ENCODE data around the gene ANKRD24.
"Not testable (repeated sequence)": the region's sequence is repeated elsewhere in the genome, so short reads cannot be mapped to it uniquely, and the experiment has no call there.

ANKRD24 gene

DNA sequence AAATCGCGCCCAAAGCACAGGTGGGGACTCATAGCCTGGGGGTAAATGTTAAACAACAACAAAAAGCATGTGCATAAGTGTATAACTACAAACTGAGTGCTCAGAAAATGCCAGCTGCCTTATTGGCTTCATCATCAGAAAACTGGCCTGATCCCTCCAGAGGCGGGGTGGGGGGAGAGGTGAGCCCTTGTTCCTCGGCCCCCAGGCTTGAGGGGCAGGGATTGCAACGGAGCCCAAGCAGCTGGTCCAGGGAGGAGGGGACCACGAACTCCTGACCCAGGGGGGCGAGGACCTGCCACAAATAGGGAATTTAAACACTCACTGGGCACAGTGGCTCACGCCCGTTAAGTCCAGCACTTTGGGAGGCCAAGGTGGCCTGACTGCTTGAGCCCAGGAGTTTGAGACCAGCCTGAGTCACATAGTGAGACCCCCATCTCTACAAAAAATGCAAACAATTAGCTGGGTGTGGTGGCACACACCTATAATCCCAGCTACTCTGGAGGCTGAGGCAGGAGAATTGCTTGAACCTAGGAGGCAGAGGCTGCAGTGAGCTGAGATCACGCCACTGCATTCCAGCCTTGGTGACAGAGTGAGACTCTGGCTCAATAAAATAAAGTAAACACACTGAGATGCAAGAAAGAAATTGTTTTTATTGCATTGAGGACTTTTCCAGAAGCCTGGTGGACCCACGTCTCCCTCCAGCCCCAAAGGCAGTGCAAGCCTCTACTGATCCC is 8.8 kb upstream of the ANKRD24 start:
- DNase-seq (ENCODE audit: low spot score) = no peak

DNA sequence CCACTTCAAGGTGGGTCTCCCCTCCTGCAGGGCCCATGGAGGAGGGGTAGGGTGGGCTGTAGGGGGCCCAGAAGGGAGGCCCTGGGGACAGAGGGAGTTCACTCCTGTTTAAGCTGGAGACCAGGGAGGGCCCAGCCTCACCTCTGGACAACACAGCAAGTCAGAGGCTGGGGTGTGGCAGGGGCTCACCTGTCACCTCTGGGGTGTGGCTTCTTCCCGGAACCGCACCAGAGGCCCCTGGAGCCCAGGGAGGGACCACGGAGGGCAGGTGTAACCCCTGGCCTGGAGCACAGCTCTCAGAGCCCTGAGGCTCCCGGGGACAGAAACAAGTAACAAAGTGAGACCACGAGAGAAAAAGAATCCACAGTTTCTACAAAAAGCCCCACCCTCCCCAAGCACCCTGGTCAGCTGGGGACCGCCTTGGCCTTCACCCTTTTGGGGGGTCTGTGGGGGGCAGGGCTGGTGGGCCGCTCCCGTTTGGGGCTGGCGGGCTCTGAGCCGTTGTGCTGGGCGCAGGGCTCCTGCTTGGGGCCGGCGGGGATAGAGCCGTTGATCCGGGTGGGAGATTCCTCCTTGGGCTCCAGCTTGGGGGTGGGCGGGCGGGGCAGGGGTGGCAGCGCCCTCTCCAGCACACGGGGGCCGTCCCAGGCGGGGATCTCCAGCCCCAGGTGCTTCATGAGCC is 8.1 kb upstream of the ANKRD24 start:
- no peak for DNase-seq (ENCODE audit: low spot score)

DNA sequence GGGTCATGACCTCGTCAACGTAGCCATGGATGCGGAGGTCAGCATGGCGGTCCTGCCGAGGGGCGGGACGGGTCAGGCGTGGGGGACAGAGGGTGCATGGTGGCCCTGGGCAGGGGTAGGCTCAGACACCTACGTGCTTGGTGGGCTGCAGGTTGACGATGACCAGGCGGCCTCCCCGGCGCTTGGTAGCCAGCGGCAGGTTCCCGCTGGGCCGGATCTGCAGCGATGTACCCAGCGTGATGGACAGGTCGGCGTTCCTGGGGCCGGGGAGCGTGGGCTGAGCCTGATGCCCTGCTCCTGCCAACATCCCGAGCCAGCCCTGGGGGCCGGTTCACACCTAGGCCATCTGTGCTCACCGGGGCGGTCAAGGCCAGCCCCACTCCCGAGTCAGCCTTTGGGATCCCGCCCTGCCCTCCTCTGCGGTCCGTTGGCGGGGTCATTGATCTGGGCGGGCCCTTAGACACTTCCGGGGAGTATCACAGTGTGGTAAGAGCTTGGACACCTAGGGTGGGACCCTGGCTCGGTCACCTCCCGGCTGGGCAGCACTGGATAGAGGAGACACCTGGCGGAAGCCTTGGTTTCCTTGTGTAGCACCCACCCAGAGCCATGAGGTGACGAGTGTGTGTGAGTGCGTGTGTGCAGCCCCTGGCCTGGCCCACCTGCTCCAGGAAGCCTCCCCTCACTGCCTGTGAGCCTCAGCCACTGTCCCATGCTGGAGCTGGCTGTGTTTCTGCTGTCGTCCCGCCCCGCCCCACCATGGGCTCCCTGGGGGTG is 7.4 kb upstream of the ANKRD24 start:
- no peak for DNase-seq (ENCODE audit: low spot score)

DNA sequence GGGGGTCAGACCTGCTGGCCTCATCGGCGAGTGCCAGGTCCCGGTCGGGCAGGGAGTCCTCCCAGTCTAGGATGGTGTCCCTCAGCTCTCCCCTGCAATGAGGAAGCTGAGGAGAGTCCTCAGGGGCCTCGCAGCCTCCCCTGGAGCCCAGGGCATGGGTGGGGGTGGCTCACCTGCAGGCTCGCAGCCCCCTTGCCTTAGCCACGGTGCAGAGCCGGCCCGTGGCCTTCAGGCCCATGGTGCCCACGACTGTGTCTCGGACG is 6.9 kb upstream of the ANKRD24 start:
- DNase-seq (ENCODE audit: low spot score) = no peak

DNA sequence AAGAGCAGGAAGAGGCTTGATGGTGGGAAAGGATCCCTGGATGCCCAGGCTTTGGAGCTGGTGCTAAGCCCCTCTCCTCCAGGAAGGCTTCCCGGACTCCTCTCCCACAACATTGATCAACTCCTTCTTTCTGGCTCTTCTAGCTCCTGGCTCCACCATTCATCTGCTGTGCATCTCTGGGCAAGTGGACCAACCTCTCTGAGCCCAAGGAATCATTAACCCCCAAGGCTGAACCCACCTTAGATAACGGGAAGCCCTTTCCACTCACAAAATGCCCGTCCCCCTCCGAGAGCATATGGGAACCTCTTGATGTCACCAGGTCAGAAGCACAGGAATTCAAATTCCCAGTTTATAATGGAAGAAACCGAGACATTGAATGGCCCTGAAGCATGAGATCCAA is 5.3 kb upstream of the ANKRD24 start:
- no peak for DNase-seq (ENCODE audit: low spot score)

DNA sequence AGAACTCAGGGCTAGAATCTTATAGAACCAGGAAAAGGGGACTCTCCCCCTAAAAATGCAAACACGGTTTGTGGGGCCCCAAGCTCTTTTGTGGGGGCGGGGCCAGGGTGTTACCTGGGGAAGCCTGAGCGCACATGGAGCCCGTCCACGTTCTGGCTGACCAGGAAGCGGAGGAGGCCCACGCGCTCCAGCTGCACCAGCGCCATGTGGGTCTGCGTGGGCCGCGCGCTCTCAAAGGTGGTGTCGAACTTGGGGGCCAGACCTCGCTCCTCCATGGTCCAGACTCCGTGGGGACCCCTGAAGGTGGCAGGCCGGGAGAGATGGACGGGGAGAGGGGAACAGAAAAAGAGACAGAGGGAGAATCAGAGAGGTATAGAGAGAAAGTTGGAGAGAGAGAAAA is 3.5 kb upstream of the ANKRD24 start:
- DNase-seq (ENCODE audit: low spot score) = no peak

DNA sequence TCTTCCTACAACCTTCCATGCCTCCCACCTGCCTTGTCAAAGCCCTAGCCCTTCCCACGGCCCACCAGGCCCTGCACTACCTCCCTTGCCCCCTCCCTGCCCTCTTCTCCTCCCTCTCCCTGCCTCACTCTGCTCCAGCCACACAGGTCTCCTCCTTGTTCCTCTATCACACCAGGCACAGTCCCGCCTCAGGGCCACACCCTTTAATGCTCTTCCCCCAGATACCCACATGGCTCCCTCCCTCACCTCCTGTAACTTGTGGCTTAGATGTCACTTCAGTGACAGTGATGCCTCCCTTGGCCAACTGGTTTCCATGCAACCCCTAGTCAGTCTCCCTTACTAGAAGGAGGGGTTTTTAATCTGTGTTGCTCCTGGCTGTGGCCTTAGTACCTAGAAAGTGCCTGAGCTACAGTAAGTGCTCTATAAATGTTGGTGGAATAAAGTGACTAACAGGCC is 1.4 kb upstream of the ANKRD24 start:
- DNase-seq (ENCODE audit: low spot score) = no peak

DNA sequence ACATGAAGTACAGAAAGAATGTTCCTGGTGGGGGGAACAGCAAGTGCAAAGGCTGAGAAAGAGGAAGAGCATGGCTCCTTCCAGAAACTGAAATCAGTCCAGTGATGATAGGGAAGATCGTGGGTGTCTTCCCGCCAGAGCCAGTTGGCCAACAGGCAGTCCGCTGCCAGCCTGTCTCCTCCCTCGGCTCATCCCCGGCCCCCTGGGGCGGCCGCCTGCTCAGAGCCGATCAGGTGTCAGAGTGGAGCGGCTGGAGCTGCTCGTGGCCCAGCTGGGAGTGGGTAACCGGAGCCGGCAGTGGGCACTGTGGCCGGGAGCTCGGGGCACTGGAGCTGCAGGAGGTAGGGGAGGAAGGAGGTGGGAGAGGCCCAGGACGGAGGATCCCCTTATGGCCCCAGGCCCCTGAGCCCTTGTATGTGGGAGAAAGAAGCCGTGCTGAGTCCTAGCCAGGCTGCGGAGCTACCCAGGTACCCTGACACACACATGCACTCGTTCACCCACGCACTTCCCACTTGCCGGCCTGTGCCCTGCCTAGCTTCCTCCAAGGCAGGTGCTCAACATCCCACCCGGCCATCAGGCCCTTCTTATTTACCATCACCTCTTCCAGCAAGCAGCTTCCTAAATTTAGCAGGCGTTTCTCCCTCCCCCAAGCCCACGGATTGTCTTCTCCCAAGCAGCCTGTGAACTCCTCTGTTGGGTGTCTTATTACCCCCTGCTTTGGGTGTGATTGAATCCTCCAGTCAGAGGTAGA is 1.7 kb downstream of the ANKRD24 start:
- no peak for DNase-seq (ENCODE audit: low spot score)

DNA sequence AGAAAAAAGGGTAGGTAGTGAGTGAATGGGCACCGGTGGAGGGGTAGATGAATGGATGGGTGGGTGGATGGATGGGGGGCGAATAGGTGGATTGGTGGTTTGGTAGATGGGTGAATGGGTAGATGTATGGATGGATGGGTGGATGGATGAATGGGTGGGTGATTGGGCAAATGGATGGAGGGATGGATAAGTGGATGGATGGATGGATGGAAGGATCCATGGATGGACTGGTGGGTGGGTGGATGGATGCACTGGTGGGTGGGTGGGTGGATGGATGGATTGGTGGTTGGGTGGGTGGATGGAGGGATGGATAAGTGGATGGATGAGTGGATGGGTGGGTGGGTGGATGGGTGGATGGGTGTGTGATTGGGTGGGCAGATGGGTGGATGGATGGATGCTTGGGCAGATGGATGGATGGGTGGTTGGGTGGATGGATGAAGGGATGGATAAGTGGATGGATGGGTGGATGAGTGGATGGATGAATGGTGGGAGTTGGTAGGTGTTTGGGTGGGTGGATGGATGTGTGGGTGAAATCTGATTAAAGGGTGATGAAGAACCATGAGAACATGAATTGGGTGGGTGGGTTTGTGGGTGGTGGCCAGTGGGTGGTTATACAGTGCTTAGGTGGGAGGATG is 2.3 kb downstream of the ANKRD24 start:
- no peak for DNase-seq (ENCODE audit: low spot score)

DNA sequence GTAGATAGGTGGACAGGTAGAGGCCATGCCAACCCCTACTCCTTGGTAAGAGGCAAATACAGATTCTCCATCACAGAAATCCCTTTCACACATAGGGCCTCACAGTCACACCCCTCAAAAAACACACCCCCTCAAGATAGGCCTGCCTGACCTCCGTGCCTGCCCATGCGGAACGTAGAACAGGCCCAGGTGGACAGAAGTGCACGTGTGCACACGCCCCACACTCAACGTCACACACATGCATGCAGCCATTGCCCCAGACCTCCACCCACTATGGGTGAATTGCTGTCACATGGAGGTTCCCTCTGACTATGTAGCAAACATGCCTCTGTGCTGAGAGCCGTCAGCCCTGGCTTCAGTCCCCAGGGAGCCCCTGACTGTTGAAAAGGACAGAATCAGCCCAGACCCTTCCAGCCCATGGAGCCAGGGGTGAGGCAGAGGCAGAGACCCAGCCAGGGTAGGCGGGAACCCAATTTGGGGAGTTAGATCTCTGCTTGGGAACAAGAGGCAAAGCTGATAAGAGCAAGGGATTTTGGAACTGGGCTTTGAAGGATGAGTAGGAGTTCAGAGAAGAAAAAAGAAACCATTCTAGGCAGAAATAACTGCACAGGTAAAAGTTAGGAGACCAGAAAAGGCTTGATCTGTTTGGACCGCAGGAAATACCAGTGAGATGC is 3.1 kb downstream of the ANKRD24 start:
- no peak for DNase-seq (ENCODE audit: low spot score)

DNA sequence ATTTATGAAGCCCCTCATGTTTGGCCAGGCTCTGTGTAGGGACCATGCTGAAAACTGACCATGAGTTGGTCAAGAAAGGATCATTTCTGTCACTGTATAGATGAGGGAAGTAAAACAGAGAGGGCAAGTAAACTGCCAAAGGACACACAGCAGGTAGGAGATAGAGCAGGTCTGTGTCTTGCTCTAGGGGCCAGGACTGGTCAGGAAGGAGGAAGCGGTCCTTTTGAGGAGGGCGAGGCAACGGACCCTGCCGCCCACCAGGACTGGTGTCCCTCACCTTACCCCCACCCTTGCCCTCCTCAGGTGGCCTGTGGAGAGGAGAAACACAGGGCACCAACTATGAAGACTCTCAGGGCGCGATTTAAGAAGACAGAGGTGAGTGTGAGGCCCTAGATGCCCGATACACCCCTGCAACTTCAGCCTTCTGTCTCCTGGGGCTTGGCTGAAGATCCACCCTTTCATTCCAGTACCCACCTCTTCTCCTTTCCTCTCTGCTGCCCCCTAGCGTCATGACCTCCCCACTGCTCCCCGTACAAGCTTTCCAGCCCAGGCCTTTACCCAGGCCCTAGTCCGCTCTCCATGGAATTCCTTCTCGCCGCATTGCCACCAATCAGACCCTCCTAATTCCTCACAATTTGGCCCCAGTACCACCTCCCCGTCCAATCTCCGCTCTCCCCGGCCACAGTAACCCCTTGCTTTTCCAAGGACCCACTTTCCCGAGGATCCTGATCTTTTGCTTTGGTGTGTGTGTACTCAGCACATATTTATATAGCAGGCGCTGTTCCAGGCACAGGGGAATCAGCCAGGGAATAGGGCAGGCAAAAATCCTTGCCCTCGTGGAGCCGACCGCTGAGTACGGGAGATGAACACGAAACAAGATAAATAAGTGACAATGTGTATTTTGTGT is 3.9 kb downstream of the ANKRD24 start:
- DNase-seq (ENCODE audit: low spot score) = peak; percentile 90

DNA sequence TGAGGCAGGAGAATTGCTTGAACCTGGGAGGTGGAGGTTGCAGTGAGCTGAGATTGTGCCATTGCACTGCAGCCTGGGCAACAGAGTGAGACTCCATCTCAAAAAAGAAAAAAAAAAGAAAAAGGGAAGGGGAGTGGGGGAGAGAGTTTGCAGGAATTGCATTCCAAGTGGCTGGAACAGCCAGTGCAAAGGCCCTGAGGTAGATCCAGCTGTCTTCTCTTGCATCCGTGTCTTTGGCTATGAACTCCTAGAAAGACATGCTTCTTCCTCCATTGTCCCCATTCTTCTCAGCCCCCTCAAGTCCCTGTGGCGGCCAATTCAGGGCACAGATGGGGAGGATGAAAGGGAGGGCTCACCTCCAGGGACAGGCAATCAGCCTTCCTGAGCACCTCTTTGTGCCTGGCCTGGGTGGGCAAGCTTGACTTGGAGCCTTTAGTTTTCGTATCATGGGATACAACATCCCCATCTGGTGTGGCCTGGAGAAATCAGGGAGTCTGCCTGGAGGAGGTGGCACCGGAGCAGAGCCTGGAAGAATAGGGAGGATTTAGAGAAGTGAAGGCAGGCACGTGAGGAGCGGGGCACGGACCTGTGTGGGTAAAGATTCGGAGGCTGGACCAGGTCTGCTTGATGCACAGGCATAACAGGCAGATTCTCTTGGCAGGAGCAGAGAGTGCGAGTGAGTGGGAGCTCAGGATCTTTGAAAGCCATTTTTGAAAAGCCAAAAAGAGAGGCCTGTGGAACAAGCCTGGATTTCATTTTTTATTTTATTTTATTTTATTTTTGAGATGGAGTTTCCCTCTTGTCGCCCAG is 5.0 kb downstream of the ANKRD24 start:
- no peak for DNase-seq (ENCODE audit: low spot score)

DNA sequence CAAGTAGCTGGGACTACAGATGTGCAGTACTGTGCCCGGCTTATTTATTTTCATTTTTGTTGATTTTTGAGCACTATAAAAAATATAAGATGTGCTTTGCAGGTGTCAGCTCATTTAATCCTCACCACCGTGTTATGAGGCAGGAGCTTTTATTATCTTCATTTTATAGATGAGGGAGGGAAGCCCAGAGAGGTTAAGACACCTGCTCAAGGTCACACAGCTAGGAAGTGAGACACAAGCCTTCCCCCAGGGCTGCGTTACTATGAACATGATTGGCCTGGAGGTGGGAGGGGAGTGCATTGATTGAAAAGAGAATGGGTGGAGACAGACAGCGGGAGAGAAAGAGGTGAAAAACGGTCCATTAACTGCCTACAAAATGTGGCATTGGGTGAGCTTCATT is 7.2 kb downstream of the ANKRD24 start:
- DNase-seq (ENCODE audit: low spot score) = no peak

DNA sequence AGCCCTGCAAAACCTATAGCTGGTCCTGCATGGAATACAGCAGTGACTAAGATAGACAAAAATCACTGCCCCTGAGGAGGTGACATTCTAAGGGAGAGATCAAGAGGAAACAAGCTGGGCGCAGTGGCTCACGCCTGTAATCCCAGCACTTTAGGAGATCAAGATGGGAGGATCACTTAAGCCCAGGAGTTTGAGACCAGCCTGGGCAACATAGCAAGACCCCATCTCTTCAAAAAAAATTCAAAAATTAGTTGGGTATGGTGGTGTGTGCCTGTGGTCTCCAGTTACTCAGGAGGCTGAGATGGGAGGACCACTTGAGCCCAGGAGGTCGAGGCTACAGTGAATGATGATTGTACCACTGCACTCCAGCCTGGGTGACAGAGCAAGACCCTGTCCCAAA is 10.0 kb downstream of the ANKRD24 start:
- DNase-seq (ENCODE audit: low spot score) = not testable (repeated sequence)

DNA sequence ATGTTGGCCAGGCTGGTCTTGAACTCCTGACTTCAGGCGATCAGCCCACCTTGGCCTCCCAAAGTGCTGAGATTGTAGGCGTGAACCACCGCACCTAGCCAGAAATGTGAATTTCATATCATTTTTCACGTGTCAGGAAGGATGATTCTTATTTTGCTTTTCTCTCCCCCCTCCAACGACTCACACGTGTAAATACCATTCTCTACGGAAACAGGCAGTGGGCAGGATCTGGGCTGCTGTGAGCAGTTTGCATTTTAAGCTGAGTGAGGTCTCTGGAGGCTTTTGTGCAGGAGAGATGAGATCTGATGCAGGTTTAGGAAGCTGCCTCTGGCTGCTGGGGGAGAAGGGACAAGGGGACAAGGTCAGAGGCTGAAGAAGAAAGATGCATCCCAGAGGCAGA is 11.9 kb downstream of the ANKRD24 start:
- no peak for DNase-seq (ENCODE audit: low spot score)

DNA sequence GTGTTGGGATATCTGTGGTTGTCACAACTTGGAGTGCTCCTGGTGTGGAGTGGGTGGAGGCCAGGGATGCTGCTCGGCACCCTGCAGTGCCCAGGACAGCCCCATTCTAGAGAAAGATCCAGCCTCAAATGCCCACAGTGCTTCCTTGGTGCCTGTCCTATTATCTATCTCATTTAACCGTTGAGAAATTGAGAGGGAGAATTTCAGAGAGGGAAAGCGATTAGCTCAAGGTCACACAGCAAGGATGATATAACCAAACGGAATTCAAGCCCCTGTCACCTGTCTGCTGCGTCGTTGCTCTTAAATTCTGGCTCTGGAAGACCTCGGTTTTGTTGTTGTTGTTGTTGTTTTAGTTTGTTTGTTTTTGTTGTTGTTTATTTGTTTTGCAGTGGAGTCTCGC is 13.5 kb downstream of the ANKRD24 start:
- DNase-seq (ENCODE audit: low spot score) = no peak

DNA sequence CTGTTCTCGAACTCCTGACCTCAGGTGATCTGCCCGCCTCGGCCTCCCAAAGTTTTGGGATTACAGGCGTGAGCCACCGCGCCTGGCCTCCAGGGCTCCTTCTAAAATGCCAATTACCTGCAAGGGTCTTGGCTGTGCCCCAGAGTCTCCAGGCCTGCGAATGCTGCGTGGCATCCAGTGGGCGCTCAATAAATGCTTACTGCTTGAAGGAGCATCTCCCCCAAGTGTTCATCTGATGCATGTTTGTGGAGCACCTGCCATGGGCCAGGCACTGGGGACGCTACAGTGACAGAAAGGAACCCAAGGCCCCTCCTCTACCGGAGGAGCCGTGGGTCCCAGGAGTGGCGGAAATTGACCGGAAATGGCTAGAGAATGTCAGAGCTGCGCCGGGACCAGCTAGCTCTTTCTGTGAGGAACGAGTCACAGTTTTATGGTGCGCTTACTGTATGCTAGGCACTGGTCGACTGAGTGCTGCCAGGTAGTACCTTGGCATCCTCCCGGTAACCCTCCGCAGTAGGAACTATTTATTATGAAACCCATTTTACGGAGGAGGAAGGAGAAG is 14.2 kb downstream of the ANKRD24 start:
- no peak for DNase-seq (ENCODE audit: low spot score)

DNA sequence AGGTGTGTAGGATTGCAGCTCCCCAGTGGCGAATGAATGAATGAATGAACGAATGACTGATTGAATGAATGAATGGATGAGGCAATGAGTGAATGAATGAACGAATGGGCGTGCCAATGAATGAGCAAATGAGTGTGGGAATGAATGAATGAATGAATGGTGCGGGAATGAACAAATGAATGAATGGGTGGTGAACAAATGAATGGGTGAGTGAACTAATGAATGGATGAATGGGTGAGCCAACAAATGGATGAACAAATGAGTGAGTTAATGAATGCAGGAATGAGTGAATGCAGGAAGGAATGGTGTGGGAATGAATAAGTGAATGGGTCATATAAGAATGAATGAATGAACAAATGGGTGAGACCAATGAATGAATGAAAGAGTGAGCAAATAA is 14.7 kb downstream of the ANKRD24 start:
- DNase-seq (ENCODE audit: low spot score) = no peak
